Stimulated activated CD4-positive, alpha-beta T cell treated with anti-CD3 and anti-CD28 coated beads, TNF-alpha, amount 100 ng/mL, for 24 hours (primary cell): ENCODE data around the gene ABCC6.
"Not testable (repeated sequence)": the region's sequence is repeated elsewhere in the genome, so short reads cannot be mapped to it uniquely, and the experiment has no call there.

Experiments used
- DNase-seq, 3 experiments: peaks; one replicate each; pipeline ENCODE4 v3.0.0-alpha.2; 2020; ENCODE audit warnings: low read depth in 3 of 3

Gene ABCC6

GRCh38 chr16:16161319-16161718 is 62.0 kb downstream of the ABCC6 start:
- no peak for DNase-seq

DNA sequence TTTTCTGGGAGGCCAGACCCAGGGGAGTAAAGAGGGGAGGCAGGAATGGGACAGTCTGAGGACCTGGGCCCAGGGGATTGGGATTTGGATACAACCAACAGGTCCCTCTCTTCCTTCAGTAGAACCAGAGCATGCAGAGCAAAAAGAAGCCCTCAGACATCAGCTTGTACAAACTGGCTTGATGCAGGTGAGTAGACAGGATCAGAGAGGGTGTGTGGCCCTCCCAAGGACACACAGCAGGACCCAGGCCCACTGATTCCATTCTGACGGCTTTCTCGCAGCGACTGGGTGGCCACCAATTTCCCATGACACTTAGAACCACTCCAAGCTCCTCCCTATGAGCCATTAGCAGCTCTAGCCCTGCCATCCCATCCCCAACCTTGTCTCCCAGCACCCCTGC is 63.6 kb downstream of the ABCC6 start:
- no peak for DNase-seq

- no peak for DNase-seq
These were observed 64.4 kb downstream of the ABCC6 start for GRCh38 chr16:16158741-16159374.

- no peak for DNase-seq
These were observed 65.1 kb downstream of the ABCC6 start for GRCh38 chr16:16158082-16158658.

- no peak for DNase-seq
These were observed 66.1 kb downstream of the ABCC6 start for GRCh38 chr16:16157166-16157565.

DNA sequence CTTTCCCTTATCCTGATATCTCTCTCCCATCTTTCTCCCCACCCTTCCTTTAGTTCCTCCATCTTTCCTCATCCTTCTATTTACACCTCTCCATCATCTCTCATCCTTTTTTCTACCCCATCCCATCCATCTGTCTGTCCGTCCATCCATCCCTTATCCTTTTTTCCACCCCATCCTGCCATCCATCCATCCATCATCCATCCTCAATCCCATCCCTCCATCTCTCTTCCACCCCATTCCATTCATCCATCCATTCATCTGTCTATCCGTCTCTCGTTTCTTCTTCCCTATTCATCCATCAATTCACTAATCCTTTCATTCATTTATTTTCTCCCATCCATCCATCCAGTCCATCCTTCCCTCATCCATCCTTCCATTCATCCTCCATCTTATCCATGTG is 68.1 kb downstream of the ABCC6 start:
- no peak for DNase-seq

- DNase-seq = no peak
These were observed 68.9 kb downstream of the ABCC6 start for GRCh38 chr16:16154281-16154951.

- DNase-seq = not testable (repeated sequence)
These were observed 70.3 kb downstream of the ABCC6 start for GRCh38 chr16:16153000-16153399.

DNA sequence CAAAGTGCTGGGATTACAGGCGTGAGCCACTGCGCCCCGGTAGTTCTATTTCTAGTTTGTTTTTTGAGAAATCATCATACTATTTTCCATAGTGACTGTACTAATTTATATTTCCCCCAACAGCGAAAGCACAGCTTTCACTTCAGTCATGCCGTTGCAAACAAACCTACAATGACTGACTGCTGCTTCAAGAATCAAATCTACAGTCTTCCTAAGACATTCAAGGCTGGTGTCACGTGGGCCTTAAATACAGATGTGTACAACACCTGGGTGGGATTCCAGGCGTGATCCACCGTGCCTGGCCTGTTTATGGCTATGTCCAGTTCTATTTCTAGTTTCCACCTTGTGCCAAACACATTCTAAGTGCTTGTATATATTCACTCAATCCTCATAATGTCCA is 72.0 kb downstream of the ABCC6 start:
- DNase-seq = no peak

DNA sequence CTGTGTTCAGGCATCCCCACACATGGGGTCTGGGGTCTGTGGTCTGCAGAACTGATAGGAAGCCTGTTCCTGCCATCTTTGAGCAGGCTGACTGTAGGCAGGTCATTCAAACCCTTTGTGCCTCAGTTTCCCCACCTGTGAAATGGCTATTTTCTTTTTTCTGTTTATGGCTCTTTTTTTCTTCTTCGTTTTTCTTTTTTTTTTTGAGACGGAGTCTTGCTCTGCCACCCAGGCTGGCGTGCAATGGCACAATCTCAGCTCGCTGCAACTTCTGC is 72.5 kb downstream of the ABCC6 start:
- no peak for DNase-seq

DNA sequence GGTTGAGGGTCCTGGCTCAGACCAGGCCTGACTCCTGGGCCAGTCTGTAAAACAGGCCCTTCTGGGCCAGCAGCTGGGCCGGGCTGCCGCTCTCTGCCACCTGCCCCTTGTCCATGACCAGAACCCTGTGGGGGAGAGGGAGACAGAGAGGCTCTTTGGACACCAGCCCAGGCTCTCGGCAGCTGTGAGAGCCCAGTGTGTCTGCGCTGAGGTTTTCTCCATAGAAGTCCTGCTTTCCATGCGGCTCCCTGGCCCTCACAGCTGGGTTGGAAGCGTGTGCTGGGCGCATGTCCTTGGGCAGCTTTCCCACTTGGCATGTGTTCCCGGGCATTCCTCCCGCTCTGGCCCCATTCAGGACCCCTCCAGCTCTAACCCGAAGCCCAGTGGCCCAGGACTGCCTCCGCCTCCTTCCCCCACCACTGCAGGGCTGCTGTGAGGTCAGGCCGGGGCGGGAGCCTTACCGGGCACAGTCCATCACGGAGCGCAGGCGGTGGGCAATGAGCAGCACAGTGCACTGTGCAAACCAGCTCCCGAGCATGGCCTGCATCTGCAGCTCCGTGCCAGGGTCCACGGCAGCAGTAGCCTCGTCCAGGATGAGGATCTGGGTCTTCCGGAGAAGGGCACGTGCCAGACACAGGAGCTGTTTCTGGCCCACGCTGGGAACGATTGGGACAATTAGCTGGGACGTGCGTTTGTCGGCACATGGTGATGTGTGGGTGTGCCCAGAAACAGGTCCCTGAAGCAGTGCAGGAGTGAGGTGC is 73.0 kb downstream of the ABCC6 start:
- DNase-seq = no peak

DNA sequence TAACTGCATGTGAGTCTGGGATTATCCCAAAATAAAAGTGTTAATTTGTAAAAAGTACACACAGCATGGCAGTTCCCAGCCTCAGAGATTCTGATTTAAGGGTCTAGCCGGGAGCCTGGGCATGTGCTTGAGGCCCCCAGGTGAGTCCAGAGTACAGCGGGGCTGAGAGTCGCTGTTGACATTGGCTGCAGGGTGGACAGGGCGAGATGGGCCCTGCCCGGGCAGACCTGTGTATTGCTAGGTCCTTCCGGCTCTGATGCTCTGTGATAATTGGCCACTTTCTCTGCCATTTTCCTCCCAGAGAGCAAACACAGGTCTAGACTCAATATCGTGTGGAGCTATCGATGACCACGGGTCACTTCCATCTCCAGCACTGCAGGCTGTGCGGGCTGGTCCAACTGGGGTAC is 73.6 kb downstream of the ABCC6 start:
- no peak for DNase-seq

DNA sequence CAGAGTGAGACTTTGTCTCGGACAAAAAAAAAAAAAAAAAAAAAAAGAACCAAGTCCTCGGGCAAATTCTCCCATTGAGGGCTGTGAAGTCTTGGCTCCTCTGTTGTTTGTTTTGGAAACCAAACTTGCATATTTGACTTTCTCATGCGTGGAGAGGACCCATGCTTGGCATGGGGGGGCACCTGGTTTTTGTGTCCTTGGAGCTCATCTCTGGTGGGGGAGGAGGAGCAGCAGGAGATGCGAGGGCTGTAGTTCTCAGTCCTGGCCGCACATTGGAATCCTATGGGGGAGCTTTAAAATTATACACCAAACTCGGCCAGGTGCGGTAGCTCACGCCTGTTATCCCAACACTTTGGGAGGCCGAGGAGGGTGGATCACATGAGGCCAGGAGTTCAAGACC is 74.5 kb downstream of the ABCC6 start:
- no peak for DNase-seq

- not testable (repeated sequence) for DNase-seq
These were observed 75.2 kb downstream of the ABCC6 start for GRCh38 chr16:16148000-16148599.

DNA sequence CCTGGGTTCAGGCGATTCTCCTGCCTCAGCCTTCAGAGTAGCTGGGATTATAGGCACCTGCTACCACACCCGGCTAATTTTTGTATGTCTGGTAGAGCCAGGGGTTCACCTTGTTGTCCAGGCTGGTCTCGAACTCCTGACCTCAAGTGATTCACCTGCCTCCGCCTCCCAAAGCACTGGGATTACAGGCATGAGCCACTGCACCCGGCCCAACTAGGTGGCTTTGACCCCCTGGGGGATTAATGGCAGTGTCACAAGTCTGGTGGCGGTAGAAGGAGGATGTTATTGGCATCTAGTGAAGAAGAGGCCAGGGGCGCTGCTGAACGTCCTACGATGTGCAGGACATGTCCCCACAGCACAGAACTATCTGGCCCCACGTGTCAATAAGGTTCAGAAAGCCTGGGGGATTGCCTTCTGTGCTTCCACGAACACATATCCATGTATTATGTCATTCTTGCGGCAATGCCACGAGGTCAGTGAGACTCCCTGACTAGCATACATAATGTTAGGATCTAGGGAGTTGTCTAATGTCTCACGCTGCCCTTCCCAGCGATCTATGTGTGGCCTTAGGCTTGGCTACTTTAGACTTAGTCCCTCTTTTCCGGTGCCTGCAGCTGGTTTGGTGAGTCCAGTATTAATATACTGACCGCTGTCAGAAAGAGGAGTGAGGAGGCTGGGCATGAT is 75.8 kb downstream of the ABCC6 start:
- no peak for DNase-seq

DNA sequence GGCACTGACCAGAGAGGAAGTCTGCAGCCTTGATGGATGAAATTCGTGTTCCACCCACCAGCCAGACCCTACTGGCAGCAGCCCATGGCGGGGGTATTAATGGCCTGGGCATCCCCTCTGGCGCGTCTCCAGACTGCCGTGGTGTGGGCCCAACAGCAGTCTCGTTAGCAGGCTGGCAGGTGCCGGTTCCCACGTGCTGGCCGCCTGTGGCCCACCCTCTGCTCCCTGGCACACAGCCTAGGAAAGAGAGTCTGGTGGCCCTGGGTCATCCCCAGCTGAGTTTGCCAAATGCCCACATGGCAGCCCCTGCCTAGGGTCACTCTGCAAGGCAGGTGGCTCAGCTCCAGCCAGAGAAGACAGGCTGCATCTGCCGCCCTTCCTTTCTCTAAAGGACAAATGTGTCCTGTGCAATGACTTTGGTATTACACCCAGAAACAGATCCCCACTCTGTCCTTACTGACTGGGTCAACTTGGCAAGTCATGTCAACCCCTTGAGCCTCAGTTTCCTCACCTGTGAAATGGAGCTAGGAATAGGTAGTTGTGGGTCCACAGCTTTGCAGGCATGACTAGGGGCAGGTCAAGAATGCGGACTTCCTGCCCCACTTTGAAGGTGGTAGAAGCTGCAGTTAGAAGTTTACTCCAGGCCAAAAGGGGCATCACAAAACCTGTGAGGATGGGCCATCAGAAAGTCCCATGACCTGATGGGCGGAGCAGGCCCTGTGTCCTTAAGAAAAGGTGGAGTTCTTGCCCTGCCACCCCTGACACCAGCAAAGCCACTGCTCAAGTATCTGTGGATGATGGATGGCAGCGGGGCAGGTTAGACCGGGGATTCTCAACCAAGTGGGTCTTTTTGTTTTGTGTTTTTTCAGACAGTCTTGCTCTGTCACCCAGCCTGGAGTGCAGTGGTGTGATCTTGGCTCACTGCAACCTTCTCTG is 76.6 kb downstream of the ABCC6 start:
- DNase-seq = no peak

DNA sequence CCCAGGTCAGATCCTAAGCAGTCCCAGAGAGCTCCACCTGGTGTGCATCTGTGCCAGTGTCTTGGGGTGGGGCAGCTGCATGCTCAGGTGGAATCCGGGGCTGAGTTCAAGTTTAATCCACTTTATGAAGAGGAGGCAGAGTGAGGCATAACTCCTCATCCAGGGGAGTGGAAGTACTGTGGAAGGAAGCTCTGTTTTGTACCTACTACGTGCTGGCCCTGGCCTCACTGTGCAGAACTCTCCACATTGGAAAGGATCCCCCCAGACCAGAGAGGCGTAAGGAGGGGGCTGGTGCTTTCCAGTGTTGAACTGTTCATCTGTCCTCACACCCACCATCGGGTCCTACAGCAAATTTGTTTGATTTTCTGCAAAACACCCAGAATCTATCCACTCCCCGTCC is 78.0 kb downstream of the ABCC6 start:
- DNase-seq = no peak

GRCh38 chr16:16144416-16144815 is 78.9 kb downstream of the ABCC6 start:
- DNase-seq = no peak

DNA sequence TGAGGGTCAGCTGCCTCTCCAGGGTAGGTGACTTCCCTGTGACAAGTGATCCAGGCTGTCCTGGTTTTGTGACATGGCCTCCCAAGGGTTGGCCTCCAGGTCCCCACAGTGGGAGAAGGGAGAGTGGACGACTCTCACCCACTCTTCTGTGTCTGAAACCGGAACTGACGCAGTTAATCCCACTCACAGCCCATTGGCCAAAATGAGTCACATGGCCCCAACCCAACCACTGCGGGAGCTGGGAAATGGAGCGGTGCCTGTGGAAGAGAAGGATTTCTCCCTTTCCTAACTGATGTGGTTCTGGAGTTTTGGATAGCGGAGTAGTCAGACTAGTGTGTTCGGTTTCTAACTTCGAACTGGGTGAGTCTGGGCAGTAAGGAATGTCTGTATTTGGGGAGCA is 79.4 kb downstream of the ABCC6 start:
- DNase-seq = no peak

GRCh38 chr16:16143038-16143763 is 80.1 kb downstream of the ABCC6 start:
- DNase-seq = no peak
